Liver (tissue), 3 donors: ENCODE results near the gene STOML3.

ENCODE experiments used
- ATF3 ChIP-seq: IDR thresholded peaks from 2 replicates; pipeline ENCODE4 v1.6.1; 2016; ENCODE audit warnings: antibody characterized with exemption
- EGR1 ChIP-seq, 2 donors: IDR thresholded peaks; 2 replicates each; pipeline ENCODE4 v1.6.1; 2016 to 2018; ENCODE audit warnings: antibody characterized with exemption in 2 of 2, low read depth in 2 of 2
- FOXA1 ChIP-seq: IDR thresholded peaks from 2 replicates; pipeline ENCODE4 v1.6.1; 2016; ENCODE audit warnings: antibody characterized with exemption
- GABPA ChIP-seq, 2 donors: IDR thresholded peaks in 1 of 2; conservative IDR thresholded peaks in 1 of 2; 2 replicates each; pipeline ENCODE4 v1.6.1; 2016; ENCODE audit warnings: antibody characterized with exemption in 2 of 2, mild to moderate bottlenecking in 1 of 2, moderate library complexity in 1 of 2
- HNF4A ChIP-seq, 2 donors: conservative IDR thresholded peaks; 2 replicates each; pipeline ENCODE4 v1.6.1; 2016; ENCODE audit warnings: antibody characterized with exemption in 2 of 2, mild to moderate bottlenecking in 2 of 2
- JUND ChIP-seq, 2 donors: IDR thresholded peaks; 2 replicates each; pipeline ENCODE4 v1.6.1; 2016; ENCODE audit warnings: antibody characterized with exemption in 2 of 2
- MAX ChIP-seq: IDR thresholded peaks from 2 replicates; pipeline ENCODE4 v1.6.1; 2016; ENCODE audit warnings: antibody characterized with exemption
- RAD21 ChIP-seq, 2 donors: IDR thresholded peaks; 2 replicates each; pipeline ENCODE4 v1.6.1; 2016; ENCODE audit warnings: antibody characterized with exemption in 2 of 2, mild to moderate bottlenecking in 2 of 2
- SP1 ChIP-seq: IDR thresholded peaks from 2 replicates; pipeline ENCODE4 v1.6.1; 2018; ENCODE audit warnings: antibody characterized with exemption, mild to moderate bottlenecking
- TAF1 ChIP-seq: conservative IDR thresholded peaks from 2 replicates; pipeline ENCODE4 v1.6.1; 2016; ENCODE audit warnings: antibody characterized with exemption, mild to moderate bottlenecking
- YY1 ChIP-seq: IDR thresholded peaks from 2 replicates; pipeline ENCODE4 v1.6.1; 2016; ENCODE audit warnings: antibody characterized with exemption, mild to moderate bottlenecking
- TF ChIP-seq, protein P1 (sequence below): fragments of 150-350 bp; IDR thresholded peaks from 2 replicates; pipeline ENCODE4 v1.5.1; 2017; ENCODE audit warnings: improper control_type of control experiment, low read depth, low read length; ENCODE audit not compliant: missing input control
- TF ChIP-seq, protein P2 (sequence below): IDR thresholded peaks from 2 replicates; pipeline ENCODE4 v1.6.1; 2016; ENCODE audit warnings: antibody characterized with exemption, mild to moderate bottlenecking
- donor health status: healthy.
- donor health status: healthy.

- TF ChIP-seq, protein P1, sequence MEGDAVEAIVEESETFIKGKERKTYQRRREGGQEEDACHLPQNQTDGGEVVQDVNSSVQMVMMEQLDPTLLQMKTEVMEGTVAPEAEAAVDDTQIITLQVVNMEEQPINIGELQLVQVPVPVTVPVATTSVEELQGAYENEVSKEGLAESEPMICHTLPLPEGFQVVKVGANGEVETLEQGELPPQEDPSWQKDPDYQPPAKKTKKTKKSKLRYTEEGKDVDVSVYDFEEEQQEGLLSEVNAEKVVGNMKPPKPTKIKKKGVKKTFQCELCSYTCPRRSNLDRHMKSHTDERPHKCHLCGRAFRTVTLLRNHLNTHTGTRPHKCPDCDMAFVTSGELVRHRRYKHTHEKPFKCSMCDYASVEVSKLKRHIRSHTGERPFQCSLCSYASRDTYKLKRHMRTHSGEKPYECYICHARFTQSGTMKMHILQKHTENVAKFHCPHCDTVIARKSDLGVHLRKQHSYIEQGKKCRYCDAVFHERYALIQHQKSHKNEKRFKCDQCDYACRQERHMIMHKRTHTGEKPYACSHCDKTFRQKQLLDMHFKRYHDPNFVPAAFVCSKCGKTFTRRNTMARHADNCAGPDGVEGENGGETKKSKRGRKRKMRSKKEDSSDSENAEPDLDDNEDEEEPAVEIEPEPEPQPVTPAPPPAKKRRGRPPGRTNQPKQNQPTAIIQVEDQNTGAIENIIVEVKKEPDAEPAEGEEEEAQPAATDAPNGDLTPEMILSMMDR: no peak
- TF ChIP-seq, protein P2, sequence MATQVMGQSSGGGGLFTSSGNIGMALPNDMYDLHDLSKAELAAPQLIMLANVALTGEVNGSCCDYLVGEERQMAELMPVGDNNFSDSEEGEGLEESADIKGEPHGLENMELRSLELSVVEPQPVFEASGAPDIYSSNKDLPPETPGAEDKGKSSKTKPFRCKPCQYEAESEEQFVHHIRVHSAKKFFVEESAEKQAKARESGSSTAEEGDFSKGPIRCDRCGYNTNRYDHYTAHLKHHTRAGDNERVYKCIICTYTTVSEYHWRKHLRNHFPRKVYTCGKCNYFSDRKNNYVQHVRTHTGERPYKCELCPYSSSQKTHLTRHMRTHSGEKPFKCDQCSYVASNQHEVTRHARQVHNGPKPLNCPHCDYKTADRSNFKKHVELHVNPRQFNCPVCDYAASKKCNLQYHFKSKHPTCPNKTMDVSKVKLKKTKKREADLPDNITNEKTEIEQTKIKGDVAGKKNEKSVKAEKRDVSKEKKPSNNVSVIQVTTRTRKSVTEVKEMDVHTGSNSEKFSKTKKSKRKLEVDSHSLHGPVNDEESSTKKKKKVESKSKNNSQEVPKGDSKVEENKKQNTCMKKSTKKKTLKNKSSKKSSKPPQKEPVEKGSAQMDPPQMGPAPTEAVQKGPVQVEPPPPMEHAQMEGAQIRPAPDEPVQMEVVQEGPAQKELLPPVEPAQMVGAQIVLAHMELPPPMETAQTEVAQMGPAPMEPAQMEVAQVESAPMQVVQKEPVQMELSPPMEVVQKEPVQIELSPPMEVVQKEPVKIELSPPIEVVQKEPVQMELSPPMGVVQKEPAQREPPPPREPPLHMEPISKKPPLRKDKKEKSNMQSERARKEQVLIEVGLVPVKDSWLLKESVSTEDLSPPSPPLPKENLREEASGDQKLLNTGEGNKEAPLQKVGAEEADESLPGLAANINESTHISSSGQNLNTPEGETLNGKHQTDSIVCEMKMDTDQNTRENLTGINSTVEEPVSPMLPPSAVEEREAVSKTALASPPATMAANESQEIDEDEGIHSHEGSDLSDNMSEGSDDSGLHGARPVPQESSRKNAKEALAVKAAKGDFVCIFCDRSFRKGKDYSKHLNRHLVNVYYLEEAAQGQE: no peak
- TF ChIP-seq RAD21 (IDR thresholded peaks at IDR 0.05) (no peak), GABPA (IDR thresholded peaks at IDR 0.05 in 1 of 2, conservative IDR thresholded peaks at IDR 0.05 in 1 of 2) (no peak), FOXA1 (no peak), YY1 (no peak), MAX (no peak), EGR1 (IDR thresholded peaks at IDR 0.05; ENCODE audit: low read depth in 2 of 2) (no peak), TAF1 (no peak), ATF3 (no peak), SP1 (no peak), HNF4A (conservative IDR thresholded peaks at IDR 0.05) (no peak), JUND (IDR thresholded peaks at IDR 0.05) (no peak)
Measured at GRCh38 chr13:39013462-39013861, 22.8 kb upstream of the STOML3 start.
